ENCODE data around the gene RFXAP. TPM values are rescaled to one million over a fixed set of nuclear protein-coding genes. Genes with fewer than 3 reads are reported as not detected.

RFXAP gene
- total RNA-seq, 2 experiments from 2014 or later = 14.1 to 15.4 TPM

- H3K9me3 Mint-ChIP-seq = no peaks in the 10 kb centered on the region
- ChIA-PET POLR2A (no interaction called here), CTCF (interaction anchor here (0.7 to 1.6 kb wide), 7 partner anchors 8 to 210 kb away, joined by 3 to 6 read pairs (median 5); partner anchors contain the start of gene EXOSC8)
- DNase-seq (no peak), ATAC-seq (no peak)
- H3K36me3 Mint-ChIP-seq (ENCODE audit: low read depth) = no peaks in the 10 kb centered on the region
- no peak overlapping the region for H3K27ac Mint-ChIP-seq
- peaks cover 29% of the 10 kb centered on the region for H3K27me3 Mint-ChIP-seq
- TF ChIP-seq, protein P1, sequence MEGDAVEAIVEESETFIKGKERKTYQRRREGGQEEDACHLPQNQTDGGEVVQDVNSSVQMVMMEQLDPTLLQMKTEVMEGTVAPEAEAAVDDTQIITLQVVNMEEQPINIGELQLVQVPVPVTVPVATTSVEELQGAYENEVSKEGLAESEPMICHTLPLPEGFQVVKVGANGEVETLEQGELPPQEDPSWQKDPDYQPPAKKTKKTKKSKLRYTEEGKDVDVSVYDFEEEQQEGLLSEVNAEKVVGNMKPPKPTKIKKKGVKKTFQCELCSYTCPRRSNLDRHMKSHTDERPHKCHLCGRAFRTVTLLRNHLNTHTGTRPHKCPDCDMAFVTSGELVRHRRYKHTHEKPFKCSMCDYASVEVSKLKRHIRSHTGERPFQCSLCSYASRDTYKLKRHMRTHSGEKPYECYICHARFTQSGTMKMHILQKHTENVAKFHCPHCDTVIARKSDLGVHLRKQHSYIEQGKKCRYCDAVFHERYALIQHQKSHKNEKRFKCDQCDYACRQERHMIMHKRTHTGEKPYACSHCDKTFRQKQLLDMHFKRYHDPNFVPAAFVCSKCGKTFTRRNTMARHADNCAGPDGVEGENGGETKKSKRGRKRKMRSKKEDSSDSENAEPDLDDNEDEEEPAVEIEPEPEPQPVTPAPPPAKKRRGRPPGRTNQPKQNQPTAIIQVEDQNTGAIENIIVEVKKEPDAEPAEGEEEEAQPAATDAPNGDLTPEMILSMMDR (IDR thresholded peaks at IDR 0.05) = no peak
- H3K4me3 Mint-ChIP-seq = no peak overlapping the region
- peaks cover 5% of the 10 kb centered on the region for H3K4me1 Mint-ChIP-seq (ENCODE audit: low read depth)
- intact Hi-C loops (cut with micrococcal nuclease) = loop anchor here (10.0 kb wide), 1 partner anchor 126 kb away; no protein-coding TSS in a partner anchor
Observed at GRCh38 chr13:36859259-36859658, 40.2 kb downstream of the RFXAP start.

DNA sequence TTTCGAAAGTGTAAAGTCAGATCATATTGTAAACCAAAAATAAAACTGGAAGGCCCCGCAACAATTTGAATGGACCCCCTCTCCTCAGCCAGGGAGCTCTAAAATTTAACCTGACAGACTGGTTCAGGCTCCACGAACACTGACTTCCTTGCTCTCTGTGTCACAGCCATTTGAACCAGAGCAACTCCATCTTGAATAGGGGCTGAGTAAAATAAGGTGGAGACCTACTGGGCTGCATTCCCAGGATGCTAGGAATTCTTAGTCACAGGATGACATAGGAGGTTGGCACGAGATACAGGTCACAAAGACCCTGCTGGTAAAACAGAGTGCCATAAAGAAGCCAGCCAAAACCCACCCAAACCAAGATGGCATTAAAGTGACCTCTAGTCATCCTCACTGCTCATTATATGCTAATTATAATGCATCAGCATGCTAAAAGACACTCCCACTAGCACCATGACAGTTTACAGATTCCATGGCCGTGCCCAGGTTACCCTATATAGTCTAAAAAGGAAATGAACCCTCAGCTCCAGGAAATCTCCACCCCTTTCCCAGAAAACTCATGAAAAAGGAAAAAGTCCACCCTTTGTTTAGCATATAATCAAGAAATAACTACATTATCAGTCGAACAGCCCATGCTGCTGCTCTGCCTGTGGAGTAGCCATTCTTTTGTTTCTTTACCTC, 43.1 kb downstream of the RFXAP start:
- no peaks in the 10 kb centered on the region for H3K36me3 Mint-ChIP-seq (ENCODE audit: low read depth)
- intact Hi-C loops (cut with micrococcal nuclease) = no loop called here
- ChIA-PET POLR2A (no interaction called here), CTCF (no interaction called here)
- peaks cover 4% of the 10 kb centered on the region for H3K4me1 Mint-ChIP-seq (ENCODE audit: low read depth)
- H3K4me3 Mint-ChIP-seq = no peak overlapping the region
- TF ChIP-seq, protein P1 (IDR thresholded peaks at IDR 0.05) = no peak
- DNase-seq = no peak
- H3K27me3 Mint-ChIP-seq = peaks cover 29% of the 10 kb centered on the region
- ATAC-seq = no peak
- no peak overlapping the region for H3K27ac Mint-ChIP-seq
- no peaks in the 10 kb centered on the region for H3K9me3 Mint-ChIP-seq

DNA sequence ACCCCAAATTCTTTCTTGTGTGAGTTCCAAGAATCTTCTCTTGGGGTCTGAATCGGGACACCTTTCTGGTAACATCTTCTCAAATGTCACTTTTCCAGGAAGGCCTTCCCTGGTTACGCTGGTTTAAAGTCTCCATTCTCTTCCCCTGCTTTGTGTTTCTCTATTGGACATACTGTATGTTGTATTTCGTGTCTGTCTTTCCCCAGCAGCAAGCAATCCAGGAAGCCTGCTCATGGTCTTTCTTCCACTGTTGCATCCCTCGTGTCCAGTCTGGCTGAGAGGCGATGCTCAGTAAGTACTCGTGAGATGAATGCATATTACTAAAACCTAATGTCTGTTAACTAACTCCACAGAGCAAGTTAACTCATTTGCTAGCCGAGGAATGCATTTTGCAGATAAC, 43.7 kb downstream of the RFXAP start:
- ATAC-seq = no peak
- CTCF ChIA-PET = no interaction called here
- Mint-ChIP-seq H3K27ac (no peak overlapping the region), H3K4me1 (ENCODE audit: low read depth) (no peaks in the 10 kb centered on the region), H3K36me3 (ENCODE audit: low read depth) (no peaks in the 10 kb centered on the region), H3K4me3 (no peak overlapping the region), H3K9me3 (no peaks in the 10 kb centered on the region), H3K27me3 (peaks cover 35% of the 10 kb centered on the region)
- POLR2A ChIA-PET = no interaction called here
- no peak for DNase-seq
- intact Hi-C loops (cut with micrococcal nuclease) = no loop called here
- TF ChIP-seq, protein P1 (IDR thresholded peaks at IDR 0.05) = no peak

DNA sequence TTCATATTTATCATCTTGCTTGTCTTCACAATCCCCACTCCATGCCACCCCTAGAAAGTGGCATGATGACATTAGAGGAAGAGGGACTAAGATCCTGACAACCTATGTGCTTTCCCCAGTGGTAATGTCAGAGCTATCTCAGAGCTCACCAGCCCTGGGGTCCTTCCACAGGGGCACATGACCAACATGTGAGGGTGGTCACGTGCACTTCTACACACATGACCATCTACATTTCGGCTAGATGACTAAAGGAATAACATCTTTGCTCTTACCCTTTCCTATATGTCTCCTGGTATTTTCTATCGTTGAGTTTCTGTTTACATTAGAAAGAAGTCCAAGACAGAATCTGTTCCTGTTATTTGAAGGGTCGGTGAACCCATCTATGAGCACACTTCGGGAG, 46.2 kb downstream of the RFXAP start:
- no peak overlapping the region for H3K27ac Mint-ChIP-seq
- DNase-seq (no peak), ATAC-seq (no peak)
- intact Hi-C loops (cut with micrococcal nuclease) = no loop called here
- no peak overlapping the region for H3K4me3 Mint-ChIP-seq
- H3K27me3 Mint-ChIP-seq = peaks cover 32% of the 10 kb centered on the region
- no peaks in the 10 kb centered on the region for H3K9me3 Mint-ChIP-seq
- ChIA-PET POLR2A (no interaction called here), CTCF (no interaction called here)
- no peaks in the 10 kb centered on the region for H3K36me3 Mint-ChIP-seq (ENCODE audit: low read depth)
- TF ChIP-seq, protein P1 (IDR thresholded peaks at IDR 0.05) = no peak
- no peaks in the 10 kb centered on the region for H3K4me1 Mint-ChIP-seq (ENCODE audit: low read depth)

- H3K36me3 Mint-ChIP-seq (ENCODE audit: low read depth) = no peaks in the 10 kb centered on the region
- peaks cover 29% of the 10 kb centered on the region for H3K27me3 Mint-ChIP-seq
- DNase-seq (no peak), ATAC-seq (no peak)
- intact Hi-C loops (cut with micrococcal nuclease) = no loop called here
- no peaks in the 10 kb centered on the region for H3K4me1 Mint-ChIP-seq (ENCODE audit: low read depth)
- POLR2A ChIA-PET = interaction anchor here (0.6 kb wide), 1 partner anchor 544 kb away, joined by 3 read pairs; no protein-coding TSS in a partner anchor
- CTCF ChIA-PET = interaction anchor here (1.8 kb wide), 1 partner anchor 8 kb away, joined by 5 read pairs; no protein-coding TSS in a partner anchor
- no peaks in the 10 kb centered on the region for H3K9me3 Mint-ChIP-seq
- no peak overlapping the region for H3K27ac Mint-ChIP-seq
- no peak overlapping the region for H3K4me3 Mint-ChIP-seq
- TF ChIP-seq, protein P1 (IDR thresholded peaks at IDR 0.05) = no peak
Observed at GRCh38 chr13:36866232-36866631, 47.2 kb downstream of the RFXAP start.
